ENCODE results near the gene SF3B4. TPM values are rescaled to one million over a fixed set of nuclear protein-coding genes. Genes with fewer than 3 reads are reported as not detected.

Gene SF3B4
- total and polyA plus RNA-seq, 4 donors: 19.6 to 48.1 (median 37.7) TPM

DNA sequence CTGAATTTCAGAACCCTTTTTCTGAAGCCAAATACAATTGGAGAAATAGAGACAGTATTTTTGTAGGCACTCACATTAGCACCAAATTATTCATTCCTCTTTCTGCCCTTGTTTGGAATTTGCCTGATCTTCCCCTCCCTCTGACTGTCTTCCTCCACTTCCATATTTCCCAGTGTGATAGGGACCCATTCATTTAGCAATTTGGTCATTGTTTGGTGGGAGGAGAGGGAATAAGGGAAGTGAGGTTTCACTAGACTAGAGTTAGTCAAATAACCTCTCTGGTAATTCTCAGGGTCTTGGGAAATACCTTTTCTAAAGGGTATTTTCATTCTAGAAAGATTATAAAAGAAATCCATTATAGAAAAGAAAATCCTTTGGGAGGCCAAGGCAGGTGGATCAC is 40.0 kb upstream of the SF3B4 start:
- Histone ChIP-seq H3K27ac (ENCODE audit: low read depth in 1 of 2, low read length in 1 of 2) (no peak overlapping the region), H3K9ac (ENCODE audit: insufficient read depth in 1 of 2, low read length in 2 of 2) (no peak overlapping the region), H3K36me3 (ENCODE audit: control insufficient read depth in 4 of 4, insufficient read depth in 4 of 4, low read length in 4 of 4) (peaks cover 18 to 34% (median 28%) of the 10 kb centered on the region in 4 donors), H3K9me3 (ENCODE audit: control insufficient read depth in 4 of 4, insufficient read depth in 3 of 4, low read length in 3 of 4) (peaks cover 0 to 4% (median 0%) of the 10 kb centered on the region in 4 donors), H3K4me1 (ENCODE audit: control insufficient read depth in 5 of 5, insufficient read depth in 5 of 5, low read length in 5 of 5) (peaks cover 0 to 6% (median 0%) of the 10 kb centered on the region in 5 donors), H3K4me3 (no peak overlapping the region), H3K27me3 (ENCODE audit: control insufficient read depth in 3 of 3, insufficient read depth in 3 of 3, low read length in 2 of 3) (no peaks in the 10 kb centered on the region)
- ATAC-seq (ENCODE audit: insufficient read depth, low FRiP score) (no peak), DNase-seq (no peak)
- TF ChIP-seq CTCF (IDR thresholded peaks at IDR 0.05; ENCODE audit: control extremely low read depth, extremely low read depth): no peak

GRCh38 chr1:149967041-149967440 is 39.4 kb upstream of the SF3B4 start:
- H3K4me3 ChIP-seq: no peak overlapping the region
- 86 to 91% methylated on average over 3 of the region's 3 CpGs for WGBS, 2 donors
- peaks cover 0 to 6% (median 0%) of the 10 kb centered on the region in 5 donors for H3K4me1 ChIP-seq (ENCODE audit: control insufficient read depth in 5 of 5, insufficient read depth in 5 of 5, low read length in 5 of 5)
- no peak overlapping the region for H3K9ac ChIP-seq (ENCODE audit: insufficient read depth in 1 of 2, low read length in 2 of 2)
- no peak overlapping the region for H3K27ac ChIP-seq (ENCODE audit: low read depth in 1 of 2, low read length in 1 of 2)
- H3K9me3 ChIP-seq (ENCODE audit: control insufficient read depth in 4 of 4, insufficient read depth in 3 of 4, low read length in 3 of 4): peaks cover 0 to 4% (median 0%) of the 10 kb centered on the region in 4 donors
- TF ChIP-seq CTCF (IDR thresholded peaks at IDR 0.05; ENCODE audit: control extremely low read depth, extremely low read depth): no peak
- no peaks in the 10 kb centered on the region for H3K27me3 ChIP-seq (ENCODE audit: control insufficient read depth in 3 of 3, insufficient read depth in 3 of 3, low read length in 2 of 3)
- peaks cover 13 to 31% (median 25%) of the 10 kb centered on the region in 4 donors for H3K36me3 ChIP-seq (ENCODE audit: control insufficient read depth in 4 of 4, insufficient read depth in 4 of 4, low read length in 4 of 4)
- ATAC-seq (ENCODE audit: insufficient read depth, low FRiP score): no peak
- DNase-seq: no peak

GRCh38 chr1:149966405-149966804 is 38.8 kb upstream of the SF3B4 start:
- peaks cover 0 to 6% (median 0%) of the 10 kb centered on the region in 5 donors for H3K4me1 ChIP-seq (ENCODE audit: control insufficient read depth in 5 of 5, insufficient read depth in 5 of 5, low read length in 5 of 5)

More at GRCh38 chr1:149966405-149966804, 38.8 kb upstream of the SF3B4 start:
- Histone ChIP-seq H3K27ac (ENCODE audit: low read depth in 1 of 2, low read length in 1 of 2) (no peak overlapping the region), H3K9me3 (ENCODE audit: control insufficient read depth in 4 of 4, insufficient read depth in 3 of 4, low read length in 3 of 4) (peaks cover 0 to 4% (median 0%) of the 10 kb centered on the region in 4 donors), H3K36me3 (ENCODE audit: control insufficient read depth in 4 of 4, insufficient read depth in 4 of 4, low read length in 4 of 4) (peaks cover 11 to 28% (median 25%) of the 10 kb centered on the region in 4 donors), H3K9ac (ENCODE audit: insufficient read depth in 1 of 2, low read length in 2 of 2) (no peak overlapping the region), H3K27me3 (ENCODE audit: control insufficient read depth in 3 of 3, insufficient read depth in 3 of 3, low read length in 2 of 3) (no peaks in the 10 kb centered on the region), H3K4me3 (no peak overlapping the region)
- TF ChIP-seq CTCF (IDR thresholded peaks at IDR 0.05; ENCODE audit: control extremely low read depth, extremely low read depth): no peak
- WGBS, 2 donors: 76 to 90% methylated on average over 1 of the region's 1 CpG
- DNase-seq (no peak), ATAC-seq (ENCODE audit: insufficient read depth, low FRiP score) (no peak)
